Stimulated activated naive B cell treated with anti-CD40 and anti-IgM and Interleukin-4, amounts not matched to agents 10 μg/mL and 1 μg/mL and 100 μg/mL, for 72 hours (primary cell): Measurements from ENCODE around the gene NRG2.

Experiments
- ATAC-seq, 2 donors: fragments of 150-1000 bp; cut with Tn5 transposase; replicated peaks; 2 replicates each; pipeline ENCODE4 v1.10.0; 2021; ENCODE audit warnings: moderate library complexity in 1 of 2
- DNase-seq: peaks from one replicate; pipeline ENCODE4 v3.0.0; 2021
- H3K27ac Mint-ChIP-seq: one replicate; pipeline ENCODE4 v1.8.0; 2022; ENCODE audit warnings: mild to moderate bottlenecking, mixed read lengths
- H3K27me3 Mint-ChIP-seq, 2 donors: one replicate each; pipeline ENCODE4 v1.8.0; 2022; ENCODE audit warnings: mixed read lengths in 2 of 2
- H3K36me3 Mint-ChIP-seq, 2 donors: one replicate each; pipeline ENCODE4 v1.8.0; 2022; ENCODE audit warnings: mixed read lengths in 2 of 2, mild to moderate bottlenecking in 1 of 2
- H3K4me1 Mint-ChIP-seq, 2 donors: one replicate each; pipeline ENCODE4 v1.8.0; 2022; ENCODE audit warnings: mixed read lengths in 2 of 2, mild to moderate bottlenecking in 1 of 2
- H3K4me3 Mint-ChIP-seq, 2 donors: one replicate each; pipeline ENCODE4 v1.8.0; 2022; ENCODE audit warnings: mild to moderate bottlenecking in 2 of 2, mixed read lengths in 2 of 2, moderate library complexity in 1 of 2
- H3K9me3 Mint-ChIP-seq, 2 donors: one replicate each; pipeline ENCODE4 v1.8.0; 2022; ENCODE audit warnings: mixed read lengths in 2 of 2, mild to moderate bottlenecking in 1 of 2

NRG2 gene

DNA sequence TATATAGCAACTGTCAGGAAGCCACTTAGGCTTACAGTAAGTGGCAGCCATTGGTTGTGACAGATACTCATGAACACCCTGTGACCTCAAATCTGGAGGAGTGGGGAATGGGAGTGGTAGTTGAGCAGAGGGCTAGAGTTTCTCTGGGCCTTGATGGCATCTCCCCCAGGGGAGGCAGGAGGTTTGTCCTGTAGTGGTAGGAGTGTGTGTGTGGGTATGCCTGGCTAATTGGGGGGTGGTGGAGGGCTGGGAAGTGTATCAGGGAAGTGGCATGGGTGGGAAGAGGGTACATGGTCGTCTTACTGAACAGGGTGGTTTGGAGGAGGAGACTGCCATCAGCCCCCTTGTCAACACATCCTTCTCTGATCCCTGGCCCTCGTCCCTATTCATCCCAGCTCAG lies 176.0 kb downstream of the NRG2 start:
- DNase-seq (no peak), ATAC-seq (no peak)
- Mint-ChIP-seq H3K9me3 (no peaks in the 10 kb centered on the region), H3K4me3 (no peak overlapping the region), H3K36me3 (no peaks in the 10 kb centered on the region), H3K27me3 (peaks cover 41 to 56% of the 10 kb centered on the region in 2 donors), H3K27ac (no peak overlapping the region), H3K4me1 (peaks cover 0 to 2% of the 10 kb centered on the region in 2 donors)

- ATAC-seq = no peak
- no peak overlapping the region for H3K4me3 Mint-ChIP-seq
- no peaks in the 10 kb centered on the region for H3K36me3 Mint-ChIP-seq
- DNase-seq = no peak
- no peak overlapping the region for H3K27ac Mint-ChIP-seq
- no peaks in the 10 kb centered on the region for H3K9me3 Mint-ChIP-seq
- H3K27me3 Mint-ChIP-seq = peaks cover 32 to 41% of the 10 kb centered on the region in 2 donors
- peaks cover 0 to 2% of the 10 kb centered on the region in 2 donors for H3K4me1 Mint-ChIP-seq
These were observed 178.2 kb downstream of the NRG2 start for GRCh38 chr5:139864716-139865483.

DNA sequence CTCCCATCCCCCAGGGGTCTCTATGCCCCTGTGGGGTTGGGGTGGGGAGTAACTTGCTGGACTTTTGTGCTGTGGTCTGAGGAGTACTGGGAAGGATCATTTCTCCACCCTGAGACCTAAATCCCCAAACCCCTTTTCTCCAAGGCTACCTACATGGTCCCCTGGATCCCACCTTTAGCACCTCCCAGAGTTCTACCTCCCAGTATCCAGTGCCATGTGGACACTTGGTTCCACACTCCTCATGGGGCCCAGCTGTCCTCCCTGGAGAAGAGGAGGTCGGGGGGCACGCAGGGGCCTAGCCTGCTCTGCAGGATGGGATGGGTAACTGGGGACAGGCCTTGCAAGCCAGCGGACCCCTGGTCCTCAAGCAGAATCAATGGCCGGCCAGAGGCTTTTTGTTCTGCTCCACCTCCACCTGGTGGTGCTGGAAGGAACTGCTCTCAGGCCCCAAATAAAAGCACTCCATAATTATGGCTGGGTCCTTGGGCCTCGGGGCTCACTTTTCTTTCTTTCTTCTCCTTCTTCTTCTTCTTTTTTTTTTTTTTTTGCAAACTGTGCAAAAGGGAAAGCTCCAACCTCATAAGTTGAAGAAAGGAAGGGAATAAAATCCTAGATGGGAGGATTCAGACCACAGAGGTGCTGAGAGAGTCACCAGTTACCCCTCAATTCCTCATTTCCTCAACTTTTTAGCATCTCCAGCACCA lies 179.1 kb downstream of the NRG2 start:
- Mint-ChIP-seq H3K36me3 (no peaks in the 10 kb centered on the region), H3K4me3 (no peak overlapping the region), H3K4me1 (peaks cover 0 to 2% of the 10 kb centered on the region in 2 donors), H3K27ac (no peak overlapping the region), H3K27me3 (peaks cover 30 to 39% of the 10 kb centered on the region in 2 donors), H3K9me3 (no peaks in the 10 kb centered on the region)
- peak; percentile 76 to 82 for ATAC-seq
- peak; percentile 32 for DNase-seq

GRCh38 chr5:139863361-139863760 lies 179.7 kb downstream of the NRG2 start:
- H3K27ac Mint-ChIP-seq = no peak overlapping the region
- peaks cover 25 to 35% of the 10 kb centered on the region in 2 donors for H3K27me3 Mint-ChIP-seq
- H3K4me3 Mint-ChIP-seq = no peak overlapping the region
- no peaks in the 10 kb centered on the region for H3K9me3 Mint-ChIP-seq
- no peak for ATAC-seq
- H3K4me1 Mint-ChIP-seq = peaks cover 0 to 2% of the 10 kb centered on the region in 2 donors
- no peak for DNase-seq
- no peaks in the 10 kb centered on the region for H3K36me3 Mint-ChIP-seq

GRCh38 chr5:139862803-139863202 lies 180.3 kb downstream of the NRG2 start:
- Mint-ChIP-seq H3K27me3 (peaks cover 21 to 29% of the 10 kb centered on the region in 2 donors), H3K36me3 (no peaks in the 10 kb centered on the region), H3K4me1 (peaks cover 0 to 2% of the 10 kb centered on the region in 2 donors), H3K9me3 (no peaks in the 10 kb centered on the region), H3K4me3 (no peak overlapping the region), H3K27ac (no peak overlapping the region)
- ATAC-seq (no peak), DNase-seq (no peak)

GRCh38 chr5:139862313-139862712 lies 180.8 kb downstream of the NRG2 start:
- Mint-ChIP-seq H3K27me3 (peaks cover 18 to 27% of the 10 kb centered on the region in 2 donors), H3K4me1 (peaks cover 0 to 2% of the 10 kb centered on the region in 2 donors), H3K36me3 (no peaks in the 10 kb centered on the region), H3K9me3 (no peaks in the 10 kb centered on the region), H3K4me3 (no peak overlapping the region), H3K27ac (no peak overlapping the region)
- peak; percentile 48 to 63 for ATAC-seq
- no peak for DNase-seq

DNA sequence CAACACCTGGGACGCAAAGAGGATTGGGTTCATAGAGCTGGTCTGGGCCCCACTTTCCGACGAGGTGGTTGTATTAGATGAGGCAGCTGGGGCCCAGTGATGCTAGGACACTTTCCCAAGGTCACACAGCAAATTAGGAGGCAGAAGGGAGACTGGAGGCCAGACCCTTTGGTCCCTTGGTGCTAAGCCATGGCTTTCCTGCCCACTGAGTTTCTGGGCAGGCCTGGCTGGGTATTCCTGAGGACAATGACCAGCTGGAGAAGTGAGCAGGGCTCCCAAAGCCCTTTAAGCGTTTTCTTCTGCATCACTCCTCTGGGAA lies 181.3 kb downstream of the NRG2 start:
- ATAC-seq (no peak), DNase-seq (no peak)
- Mint-ChIP-seq H3K27ac (no peak overlapping the region), H3K4me3 (no peak overlapping the region), H3K27me3 (peaks cover 13 to 22% of the 10 kb centered on the region in 2 donors), H3K36me3 (no peaks in the 10 kb centered on the region), H3K9me3 (no peaks in the 10 kb centered on the region), H3K4me1 (peaks cover 0 to 2% of the 10 kb centered on the region in 2 donors)

GRCh38 chr5:139861021-139861888 lies 181.8 kb downstream of the NRG2 start:
- Mint-ChIP-seq H3K27me3 (peaks cover 10 to 17% of the 10 kb centered on the region in 2 donors), H3K27ac (no peak overlapping the region), H3K9me3 (no peaks in the 10 kb centered on the region), H3K36me3 (no peaks in the 10 kb centered on the region), H3K4me1 (peaks cover 0 to 2% of the 10 kb centered on the region in 2 donors), H3K4me3 (no peak overlapping the region)
- ATAC-seq (no peak), DNase-seq (no peak)

GRCh38 chr5:139859013-139859412 lies 184.1 kb downstream of the NRG2 start:
- Mint-ChIP-seq H3K36me3 (no peaks in the 10 kb centered on the region), H3K27ac (peak overlapping the region; percentile 59), H3K9me3 (no peaks in the 10 kb centered on the region), H3K4me1 (peaks cover 0 to 2% of the 10 kb centered on the region in 2 donors), H3K27me3 (peaks cover 0 to 4% of the 10 kb centered on the region in 2 donors), H3K4me3 (no peak overlapping the region)
- DNase-seq = no peak
- no peak for ATAC-seq

- DNase-seq = no peak
- Mint-ChIP-seq H3K36me3 (no peaks in the 10 kb centered on the region), H3K9me3 (no peaks in the 10 kb centered on the region), H3K27ac (no peak overlapping the region), H3K4me1 (no peaks in the 10 kb centered on the region), H3K4me3 (no peak overlapping the region), H3K27me3 (peaks cover 0 to 4% of the 10 kb centered on the region in 2 donors)
- no peak for ATAC-seq
These were observed 186.4 kb downstream of the NRG2 start for GRCh38 chr5:139856714-139857113.

GRCh38 chr5:139855946-139856540 lies 187.1 kb downstream of the NRG2 start:
- Mint-ChIP-seq H3K27me3 (peaks cover 0 to 2% of the 10 kb centered on the region in 2 donors), H3K9me3 (no peaks in the 10 kb centered on the region), H3K4me3 (no peak overlapping the region), H3K36me3 (no peaks in the 10 kb centered on the region), H3K4me1 (no peaks in the 10 kb centered on the region), H3K27ac (no peak overlapping the region)
- DNase-seq = no peak
- ATAC-seq = no peak

DNA sequence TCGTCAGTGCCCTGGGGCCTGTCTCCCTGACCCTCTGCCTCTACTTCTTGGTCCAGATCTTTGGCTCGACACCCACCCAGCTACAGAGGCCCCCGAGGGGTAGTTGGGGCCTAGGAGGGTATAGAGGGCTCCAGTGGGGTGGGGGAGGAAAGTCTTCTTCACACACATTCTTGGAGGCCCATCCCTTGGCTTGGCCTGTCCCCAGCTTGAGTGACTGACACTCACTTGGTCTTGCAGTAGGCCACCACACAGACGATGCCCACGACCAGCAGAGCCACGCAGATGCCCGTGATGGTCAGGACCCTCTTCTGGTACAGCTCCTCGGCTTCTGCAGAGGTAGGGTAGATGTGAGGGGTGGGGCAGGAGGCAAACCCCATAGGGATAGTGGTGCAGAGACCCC lies 187.6 kb downstream of the NRG2 start:
- no peaks in the 10 kb centered on the region for H3K36me3 Mint-ChIP-seq
- no peaks in the 10 kb centered on the region for H3K27me3 Mint-ChIP-seq
- H3K9me3 Mint-ChIP-seq = no peaks in the 10 kb centered on the region
- ATAC-seq (no peak), DNase-seq (no peak)
- no peak overlapping the region for H3K27ac Mint-ChIP-seq
- no peaks in the 10 kb centered on the region for H3K4me1 Mint-ChIP-seq
- H3K4me3 Mint-ChIP-seq = no peak overlapping the region

- H3K36me3 Mint-ChIP-seq = no peaks in the 10 kb centered on the region
- H3K9me3 Mint-ChIP-seq = no peaks in the 10 kb centered on the region
- no peak for ATAC-seq
- H3K27ac Mint-ChIP-seq = no peak overlapping the region
- no peak for DNase-seq
- H3K4me1 Mint-ChIP-seq = no peaks in the 10 kb centered on the region
- no peak overlapping the region for H3K4me3 Mint-ChIP-seq
- no peaks in the 10 kb centered on the region for H3K27me3 Mint-ChIP-seq
These were observed 188.1 kb downstream of the NRG2 start for GRCh38 chr5:139854953-139855352.

DNA sequence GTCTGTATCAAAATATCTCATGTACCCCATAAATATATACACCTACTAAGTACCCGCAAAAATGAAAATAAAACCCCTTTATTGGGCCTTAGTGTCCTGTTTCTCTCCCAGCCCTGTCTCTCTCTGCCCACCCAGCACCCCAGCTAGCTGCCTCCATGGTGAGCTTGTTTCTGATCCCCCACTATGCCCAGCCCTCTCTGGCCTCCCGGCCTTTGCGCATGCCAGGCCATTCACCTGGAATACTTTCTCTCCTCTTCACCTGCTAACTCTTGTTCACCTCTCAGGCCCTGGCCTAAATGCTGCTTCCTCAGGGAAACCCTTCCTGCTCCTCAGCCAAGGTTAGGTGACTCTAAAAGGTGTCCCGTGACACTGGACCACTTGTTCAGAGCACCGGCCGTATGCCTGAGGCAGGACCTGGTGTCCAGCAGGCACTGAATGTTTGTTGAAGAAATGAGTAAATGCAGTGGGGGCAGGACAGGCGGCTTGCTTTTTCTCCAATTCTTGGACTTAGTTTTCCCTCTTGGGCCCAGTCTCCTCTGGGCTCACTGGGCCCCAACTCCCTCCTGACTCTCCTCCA lies 189.0 kb downstream of the NRG2 start:
- H3K27ac Mint-ChIP-seq = no peak overlapping the region

More for the DNA sequence above, 189.0 kb downstream of the NRG2 start:
- no peaks in the 10 kb centered on the region for H3K27me3 Mint-ChIP-seq
- no peaks in the 10 kb centered on the region for H3K4me1 Mint-ChIP-seq
- no peaks in the 10 kb centered on the region for H3K9me3 Mint-ChIP-seq
- no peak for DNase-seq
- no peaks in the 10 kb centered on the region for H3K36me3 Mint-ChIP-seq
- no peak overlapping the region for H3K4me3 Mint-ChIP-seq
- no peak for ATAC-seq
